ENCODE measurements around the gene KRTAP6-3.

KRTAP6-3 gene

DNA sequence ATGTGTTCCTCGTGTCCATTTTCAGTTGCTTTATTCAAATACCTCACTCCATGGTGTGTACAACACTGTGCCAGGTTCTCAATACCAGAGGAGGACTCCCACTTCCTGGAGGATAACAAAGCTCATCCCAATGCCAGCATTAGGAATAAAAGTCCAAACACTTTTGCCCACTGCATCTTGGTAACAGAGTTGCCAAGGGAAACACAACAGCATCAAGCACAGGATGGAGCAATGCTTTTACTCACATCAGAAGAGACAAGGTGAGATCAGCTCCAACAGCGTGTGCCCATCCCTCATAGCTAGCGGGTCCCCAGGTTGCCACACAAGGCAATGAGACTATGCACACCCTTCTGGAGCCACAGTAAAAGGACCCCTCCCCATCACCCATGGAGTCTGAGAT, 31.1 kb downstream of the KRTAP6-3 start:
- in situ Hi-C loops (cut with HindIII; ENCODE audit: low sequenced_read_pairs) = no loop called here

DNA sequence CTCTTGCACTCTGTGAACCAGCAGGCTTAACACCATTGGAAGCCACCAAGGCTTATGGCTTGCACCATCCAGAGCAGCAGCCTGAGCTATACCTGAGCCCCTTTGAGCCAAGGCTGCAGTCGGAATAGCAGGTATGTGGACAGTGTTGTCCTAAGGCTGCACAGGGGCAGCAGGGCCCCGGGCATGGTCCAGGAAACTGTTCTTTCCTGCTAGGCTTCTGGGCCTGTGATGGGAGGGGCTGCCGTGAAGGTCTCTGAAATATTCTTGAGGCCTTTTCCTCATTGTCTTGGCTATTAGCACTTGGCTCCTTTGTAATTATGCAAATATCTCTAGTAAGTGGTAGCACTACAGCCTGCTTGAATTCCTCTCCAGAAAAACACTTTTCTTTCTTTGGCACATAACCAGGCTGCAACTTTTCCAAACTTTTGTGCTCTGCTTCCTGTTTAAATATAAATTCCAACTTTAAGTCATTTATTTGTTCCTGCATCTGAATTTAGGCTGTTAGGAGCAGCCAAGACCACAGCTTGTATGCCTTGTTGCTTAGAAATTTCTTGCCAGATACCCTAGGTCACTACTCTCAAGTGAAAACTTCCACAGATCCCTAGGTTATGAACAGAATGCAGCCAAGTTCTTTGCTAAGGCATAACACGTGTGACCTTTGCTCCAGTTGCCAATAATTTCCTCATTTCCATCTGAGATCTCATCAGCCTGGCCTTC, 33.4 kb downstream of the KRTAP6-3 start:
- in situ Hi-C loops (cut with HindIII; ENCODE audit: low sequenced_read_pairs) = no loop called here

DNA sequence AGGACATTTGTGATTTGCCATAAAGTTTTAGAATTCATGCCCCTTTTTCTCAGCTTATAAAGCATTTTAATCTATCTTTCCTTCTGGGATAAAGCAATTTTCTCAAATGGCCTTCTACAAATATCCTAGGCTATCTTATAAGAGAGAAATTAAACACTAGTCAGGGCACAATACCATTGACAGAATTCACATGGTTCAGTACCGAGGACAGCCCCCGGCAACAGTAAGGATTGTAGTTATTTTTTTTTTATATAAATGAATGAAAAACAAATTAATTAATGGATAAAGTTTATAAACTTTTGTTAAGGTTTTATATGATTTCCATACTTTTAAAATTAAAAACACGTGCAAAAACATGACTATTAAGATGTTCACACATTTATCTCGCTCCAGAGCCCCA, 35.9 kb downstream of the KRTAP6-3 start:
- in situ Hi-C loops (cut with HindIII; ENCODE audit: low sequenced_read_pairs) = no loop called here

DNA sequence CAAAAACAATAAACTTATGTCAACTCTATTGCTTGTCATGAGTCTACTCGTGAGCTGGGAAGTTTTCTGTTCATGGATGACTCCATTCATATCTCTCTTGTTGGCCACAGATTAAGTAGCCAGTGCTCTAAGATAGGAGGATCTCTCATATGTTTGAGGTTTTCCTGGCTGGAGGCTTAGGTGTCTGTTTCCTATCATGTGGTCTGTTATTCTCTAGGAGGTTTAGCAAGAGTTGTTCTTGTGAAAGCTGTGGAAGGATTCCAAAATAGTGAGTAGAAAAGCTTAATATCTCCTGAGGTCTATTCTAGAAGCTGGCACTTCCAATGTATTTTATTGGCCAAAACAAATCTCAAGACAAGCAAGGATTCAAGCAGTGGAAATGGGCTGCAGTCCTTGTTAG, 37.0 kb downstream of the KRTAP6-3 start:
- in situ Hi-C loops (cut with HindIII; ENCODE audit: low sequenced_read_pairs) = no loop called here

DNA sequence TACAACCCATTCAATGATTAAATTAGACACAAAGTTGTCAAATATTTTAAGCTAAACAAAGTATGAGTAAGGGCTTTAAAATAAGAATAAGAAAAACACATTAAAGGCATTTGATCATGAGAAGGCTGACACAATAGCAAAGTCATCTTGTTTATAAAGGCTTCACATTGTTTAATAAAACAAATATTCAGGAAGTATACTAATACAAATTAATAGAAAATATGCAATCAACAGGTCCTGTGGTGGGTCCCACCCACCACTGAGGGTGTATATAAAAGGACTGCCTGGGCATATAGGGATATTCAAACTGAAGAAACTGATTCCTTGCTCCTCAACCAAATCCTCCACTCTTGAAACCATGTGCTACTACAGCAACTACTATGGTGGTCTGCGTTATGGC, 42.7 kb downstream of the KRTAP6-3 start, which contains the start of gene KRTAP20-2:
KRTAP20-2 (plus strand) TSS at position 301 of the 400 bp plus-strand sequence; CDS start at position 359, 58 bp downstream.
- in situ Hi-C loops (cut with HindIII; ENCODE audit: low sequenced_read_pairs) = no loop called here

DNA sequence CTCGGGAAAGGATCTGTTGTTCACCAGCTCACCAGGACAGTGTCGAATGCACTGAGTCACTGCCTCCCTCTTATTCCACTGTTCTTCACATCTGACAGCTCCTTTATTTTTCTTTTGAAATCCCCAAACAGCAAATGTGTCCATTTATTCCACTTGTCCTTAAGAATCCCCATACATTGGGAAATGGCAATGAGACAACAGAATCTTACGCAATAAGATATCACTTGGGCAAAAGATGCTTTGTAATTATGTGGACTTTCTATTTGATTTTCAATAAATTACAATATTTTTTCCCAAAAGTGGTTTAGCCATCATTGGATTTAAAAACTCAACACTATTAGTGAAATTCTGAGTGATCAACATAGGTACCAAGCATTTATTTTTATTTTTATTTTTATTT, 46.4 kb downstream of the KRTAP6-3 start:
- in situ Hi-C loops (cut with HindIII; ENCODE audit: low sequenced_read_pairs) = no loop called here

DNA sequence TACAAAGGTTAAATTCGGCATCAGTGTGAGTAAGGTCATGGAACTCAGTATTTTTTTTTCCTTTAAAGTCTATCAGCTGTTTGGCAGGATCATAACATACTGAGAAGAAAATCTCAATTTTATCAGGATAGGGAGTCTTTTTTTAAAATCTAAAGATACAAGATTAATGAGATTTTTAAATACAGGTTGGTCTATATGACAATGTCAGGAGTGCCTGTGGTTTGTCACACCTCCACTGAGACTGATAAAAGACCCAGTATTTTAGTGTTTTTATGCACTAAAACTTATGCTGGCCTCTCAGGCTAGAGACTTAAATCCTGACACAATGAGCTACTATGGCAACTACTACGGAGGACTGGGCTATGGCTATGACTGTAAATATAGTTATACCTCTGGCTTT, 50.3 kb downstream of the KRTAP6-3 start, which contains the start of gene KRTAP20-3:
KRTAP20-3 (plus strand) TSS at position 301 of the 400 bp plus-strand sequence.
- in situ Hi-C loops (cut with HindIII; ENCODE audit: low sequenced_read_pairs) = no loop called here
